NCI-H345 treated with DMSO at 0.1 percent for 48 hours (cell line): ENCODE measurements around the gene TTC34.
A peak's percentile ranks its signal among the peaks of the same experiment; 100 is the strongest.
"Not testable (repeated sequence)": the region's sequence is repeated elsewhere in the genome, so short reads cannot be mapped to it uniquely, and the experiment has no call there.

Experiments
- DNase-seq: peaks from one replicate; lab custom pipeline; 2025; ENCODE audit not compliant: unreplicated experiment; lab: John Stamatoyannopoulos, UW

TTC34 gene

GRCh38 chr1:2778220-2778592, 23.3 kb downstream of the TTC34 start:
- DNase-seq = peak; percentile 10

- DNase-seq = no peak
Observed at GRCh38 chr1:2777424-2778219, 23.9 kb downstream of the TTC34 start.

- DNase-seq = not testable (repeated sequence)
Observed at GRCh38 chr1:2775333-2775732, 26.2 kb downstream of the TTC34 start.

- DNase-seq = not testable (repeated sequence)
Observed at GRCh38 chr1:2768052-2768451, 33.4 kb downstream of the TTC34 start.

GRCh38 chr1:2759433-2759832, 42.1 kb downstream of the TTC34 start:
- DNase-seq = not testable (repeated sequence)

- not testable (repeated sequence) for DNase-seq
Observed at GRCh38 chr1:2757519-2757918, 44.0 kb downstream of the TTC34 start.

- not testable (repeated sequence) for DNase-seq
Observed at GRCh38 chr1:2755426-2755825, 46.1 kb downstream of the TTC34 start.

GRCh38 chr1:2754597-2754996, 46.9 kb downstream of the TTC34 start:
- DNase-seq = not testable (repeated sequence)

- DNase-seq = not testable (repeated sequence)
Observed at GRCh38 chr1:2752503-2752902, 49.0 kb downstream of the TTC34 start.

- DNase-seq = not testable (repeated sequence)
Observed at GRCh38 chr1:2751866-2752265, 49.6 kb downstream of the TTC34 start.

GRCh38 chr1:2750766-2751730, 50.4 kb downstream of the TTC34 start:
- DNase-seq = not testable (repeated sequence)

GRCh38 chr1:2750041-2750680, 51.3 kb downstream of the TTC34 start:
- not testable (repeated sequence) for DNase-seq

- not testable (repeated sequence) for DNase-seq
Observed at GRCh38 chr1:2748626-2749025, 52.9 kb downstream of the TTC34 start.

- not testable (repeated sequence) for DNase-seq
Observed at GRCh38 chr1:2694796-2695195, 106.7 kb downstream of the TTC34 start.

GRCh38 chr1:2690180-2690579, 111.3 kb downstream of the TTC34 start:
- not testable (repeated sequence) for DNase-seq

GRCh38 chr1:2688336-2688665, 113.2 kb downstream of the TTC34 start:
- DNase-seq = not testable (repeated sequence)

GRCh38 chr1:2687638-2688335, 113.7 kb downstream of the TTC34 start:
- DNase-seq = not testable (repeated sequence)

- not testable (repeated sequence) for DNase-seq
Observed at GRCh38 chr1:2687174-2687591, 114.3 kb downstream of the TTC34 start.

- not testable (repeated sequence) for DNase-seq
Observed at GRCh38 chr1:2686091-2686863, 115.2 kb downstream of the TTC34 start.

GRCh38 chr1:2685671-2686070, 115.8 kb downstream of the TTC34 start:
- DNase-seq = not testable (repeated sequence)
